B cell (primary cell): ENCODE results near the gene RAB2B. TPM values are rescaled to one million over a fixed set of nuclear protein-coding genes. Genes with fewer than 3 reads are reported as not detected.

Source experiments
- ATAC-seq: fragments of 200-7000 bp; cut with Tn5 transposase; one replicate; pipeline ENCODE4 v1.10.0; 2021; ENCODE audit warnings: low read depth, mild to moderate bottlenecking, moderate number of reproducible peaks, moderate library complexity
- CTCF ChIA-PET: fragments of 350-600 bp; sonication (Branson Sonifier 250); formaldehyde crosslinking; loops from one replicate; lab custom pipeline; 2021; ENCODE audit warnings: antibody characterized with exemption, inconsistent platforms; lab: Charles Lee
- POLR2A ChIA-PET: fragments of 350-600 bp; sonication (Branson Sonifier 250); formaldehyde crosslinking; loops from one replicate; lab custom pipeline; 2021; ENCODE audit warnings: antibody characterized with exemption; lab: Charles Lee
- DNase-seq: peaks from one replicate; pipeline ENCODE4 v3.0.0; 2013
- H2AFZ ChIP-seq: 2 replicates; pipeline ENCODE4 v1.6.1; 2012; ENCODE audit warnings: mild to moderate bottlenecking, low read depth, low read length; ENCODE audit not compliant: insufficient read depth, poor library complexity, severe bottlenecking
- H3K27ac ChIP-seq, 2 donors: 1 replicate in 1 of 2; 2 replicates in 1 of 2; pipeline ENCODE4 v1.5.1; 2012 to 2013; ENCODE audit warnings: low read length in 2 of 2, mild to moderate bottlenecking in 2 of 2, moderate library complexity in 1 of 2
- H3K27me3 ChIP-seq, 4 experiments: fragments of 200-600 bp in 1 of 4; sonication (generic) in 1 of 4; replicated peaks in 1 of 4; 1 replicate in 2 of 4; 2 replicates in 2 of 4; pipeline versions ENCODE4 v1.6.1 to v1.7.0; 2013 to 2016; ENCODE audit warnings: low read length in 3 of 4, mild to moderate bottlenecking in 2 of 4, mixed read lengths in 1 of 4, moderate library complexity in 1 of 4; ENCODE audit not compliant: insufficient read depth in 4 of 4, control insufficient read depth in 3 of 4; ENCODE audit errors: control extremely low read depth in 1 of 4
- H3K36me3 ChIP-seq, 2 experiments: replicated peaks in 1 of 2; 1 replicate in 1 of 2; 2 replicates in 1 of 2; pipeline versions ENCODE4 v1.6.1 to v1.7.1; 2013; ENCODE audit warnings: low read length in 1 of 2; ENCODE audit not compliant: insufficient read depth in 2 of 2, control insufficient read depth in 1 of 2; ENCODE audit errors: control extremely low read depth in 1 of 2, extremely low read depth in 1 of 2
- H3K4me1 ChIP-seq, 2 donors: fragments of 200-600 bp in 1 of 2; sonication (generic) in 1 of 2; 1 replicate in 1 of 2; 2 replicates in 1 of 2; pipeline versions ENCODE4 v1.5.1 to v1.6.1; 2013 to 2017; ENCODE audit warnings: low read length in 2 of 2; ENCODE audit not compliant: control insufficient read depth in 2 of 2, insufficient read depth in 2 of 2
- H3K4me2 ChIP-seq: replicated peaks from 2 replicates; pipeline ENCODE3; 2012; ENCODE audit warnings: mild to moderate bottlenecking, low read depth, low read length; ENCODE audit not compliant: poor library complexity, severe bottlenecking
- H3K4me3 ChIP-seq, 5 experiments: fragments of 200-600 bp in 1 of 5; sonication (generic) in 1 of 5; 1 replicate in 3 of 5; 2 replicates in 2 of 5; pipeline versions ENCODE4 v1.5.1 to v1.7.0; 2011 to 2016; ENCODE audit warnings: low read length in 4 of 5, mild to moderate bottlenecking in 4 of 5, low read depth in 2 of 5, control low read depth in 1 of 5, moderate library complexity in 1 of 5; ENCODE audit not compliant: insufficient read depth in 1 of 5; ENCODE audit errors: control extremely low read depth in 1 of 5, extremely low read depth in 1 of 5
- H3K79me2 ChIP-seq: fragments of 200-600 bp; sonication (generic); one replicate; pipeline ENCODE4 v1.6.0; 2016; ENCODE audit warnings: low read length; ENCODE audit not compliant: control insufficient read depth, insufficient read depth
- H3K9ac ChIP-seq: fragments of 200-600 bp; sonication (generic); 2 replicates; pipeline ENCODE4 v1.6.1; 2017; ENCODE audit warnings: mild to moderate bottlenecking, low read length, moderate library complexity
- H3K9me3 ChIP-seq, 3 donors: one replicate each; pipeline versions ENCODE4 v1.6.1 to v1.7.1; 2013; ENCODE audit warnings: low read length in 2 of 3; ENCODE audit not compliant: control insufficient read depth in 2 of 3, insufficient read depth in 1 of 3; ENCODE audit errors: control extremely low read depth in 1 of 3
- H4K20me1 ChIP-seq: 2 replicates; pipeline ENCODE4 v1.6.0; 2012; ENCODE audit warnings: mild to moderate bottlenecking, low read length; ENCODE audit not compliant: insufficient read depth, control insufficient read depth, poor library complexity, severe bottlenecking
- H3K27ac Mint-ChIP-seq: one replicate; pipeline ENCODE4 v1.8.0; 2021; ENCODE audit warnings: mixed read lengths
- H3K27me3 Mint-ChIP-seq: one replicate; pipeline ENCODE4 v1.8.0; 2021; ENCODE audit warnings: mixed read lengths
- H3K4me1 Mint-ChIP-seq: one replicate; pipeline ENCODE4 v1.8.0; 2021; ENCODE audit warnings: mixed read lengths
- H3K4me3 Mint-ChIP-seq: one replicate; pipeline ENCODE4 v1.8.0; 2021; ENCODE audit warnings: mixed read lengths
- H3K9me3 Mint-ChIP-seq: one replicate; pipeline ENCODE4 v1.8.0; 2022; ENCODE audit warnings: mixed read lengths; ENCODE audit not compliant: insufficient read depth
- EZH2 ChIP-seq: IDR thresholded peaks from 2 replicates; pipeline ENCODE4 v1.6.1; 2012; ENCODE audit warnings: borderline replicate concordance, low read depth, mild to moderate bottlenecking, moderate library complexity, low read length; ENCODE audit not compliant: insufficient read depth, poor library complexity, severe bottlenecking
- WGBS: methylation state at CpG from one replicate; pipeline ENCODE4 v1.1.5; 2013; ENCODE audit warnings: missing lambda C conversion rate; ENCODE audit not compliant: insufficient coverage; 5-methylcytosine and 5-hydroxymethylcytosine counted together
- intact Hi-C: fragments of 100-400 bp; cut with micrococcal nuclease; formaldehyde crosslinking; loops from one replicate; pipeline ENCODE4 v1.10.0; 2022
- polyA plus RNA-seq: library from polyadenylated mRNA; depleted of rRNA; stranded (reverse); fragments of >200 nt; gene quantifications from 2 replicates; pipeline ENCODE4 v1.2.3, GENCODE V29; 2012
- total RNA-seq, 2 donors: library from RNA; stranded (reverse); fragments of 120-200 nt in 1 of 2; gene quantifications; 1 replicate in 1 of 2; 2 replicates in 1 of 2; pipeline versions ENCODE4 v1.2.3 to v1.2.4, GENCODE V29; 2013 to 2022
- TF ChIP-seq, protein P1 (sequence below): fragments of 200-600 bp; IDR thresholded peaks from one replicate; pipeline ENCODE4 v1.8.0; 2022; ENCODE audit warnings: antibody characterized with exemption, mild to moderate bottlenecking

The RAB2B gene
- total and polyA plus RNA-seq, 2 donors (not counting 1 experiment from before 2014, with no cell fraction given) = 13.3 to 46.5 TPM

DNA sequence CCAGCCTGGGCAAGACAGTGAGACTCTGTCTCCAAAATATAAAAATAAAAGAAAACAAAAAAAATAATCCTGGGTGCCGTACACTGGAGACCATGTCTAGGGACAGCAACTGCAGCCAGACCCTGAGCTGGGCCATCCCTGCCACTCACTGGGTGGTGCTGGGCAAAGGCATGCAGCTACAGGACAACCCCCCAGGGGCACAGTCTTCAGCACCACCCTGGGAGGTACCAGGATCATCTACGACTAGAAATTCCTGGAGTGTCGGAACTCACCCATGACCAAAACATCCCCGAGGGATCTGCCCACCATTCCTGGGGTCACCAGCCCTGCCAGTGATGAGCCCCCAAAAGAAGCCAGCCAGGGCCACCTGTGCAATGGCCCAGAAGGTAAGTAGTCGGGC lies 57.2 kb downstream of the RAB2B start:
- H3K9me3 ChIP-seq = no peaks in the 10 kb centered on the region
- no peak overlapping the region for H3K4me2 ChIP-seq
- H3K4me1 Mint-ChIP-seq = no peaks in the 10 kb centered on the region
- H3K9ac ChIP-seq = no peak overlapping the region
- no peaks in the 10 kb centered on the region for H3K4me1 ChIP-seq
- POLR2A ChIA-PET = interaction anchor here (0.6 kb wide), 1 partner anchor 28 kb away, joined by 6 read pairs; no protein-coding TSS in a partner anchor
- no peak overlapping the region for H3K4me3 ChIP-seq
- H3K27me3 ChIP-seq = no peaks in the 10 kb centered on the region
- no peak for ATAC-seq
- no peak for DNase-seq
- intact Hi-C loops = no loop called here
- H3K79me2 ChIP-seq = peaks cover 7% of the 10 kb centered on the region
- H3K4me3 Mint-ChIP-seq = no peak overlapping the region
- no peak for TF ChIP-seq EZH2
- TF ChIP-seq, protein P1, sequence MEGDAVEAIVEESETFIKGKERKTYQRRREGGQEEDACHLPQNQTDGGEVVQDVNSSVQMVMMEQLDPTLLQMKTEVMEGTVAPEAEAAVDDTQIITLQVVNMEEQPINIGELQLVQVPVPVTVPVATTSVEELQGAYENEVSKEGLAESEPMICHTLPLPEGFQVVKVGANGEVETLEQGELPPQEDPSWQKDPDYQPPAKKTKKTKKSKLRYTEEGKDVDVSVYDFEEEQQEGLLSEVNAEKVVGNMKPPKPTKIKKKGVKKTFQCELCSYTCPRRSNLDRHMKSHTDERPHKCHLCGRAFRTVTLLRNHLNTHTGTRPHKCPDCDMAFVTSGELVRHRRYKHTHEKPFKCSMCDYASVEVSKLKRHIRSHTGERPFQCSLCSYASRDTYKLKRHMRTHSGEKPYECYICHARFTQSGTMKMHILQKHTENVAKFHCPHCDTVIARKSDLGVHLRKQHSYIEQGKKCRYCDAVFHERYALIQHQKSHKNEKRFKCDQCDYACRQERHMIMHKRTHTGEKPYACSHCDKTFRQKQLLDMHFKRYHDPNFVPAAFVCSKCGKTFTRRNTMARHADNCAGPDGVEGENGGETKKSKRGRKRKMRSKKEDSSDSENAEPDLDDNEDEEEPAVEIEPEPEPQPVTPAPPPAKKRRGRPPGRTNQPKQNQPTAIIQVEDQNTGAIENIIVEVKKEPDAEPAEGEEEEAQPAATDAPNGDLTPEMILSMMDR = no peak
- H3K27ac Mint-ChIP-seq = no peak overlapping the region
- CTCF ChIA-PET = no interaction called here
- no peaks in the 10 kb centered on the region for H3K9me3 Mint-ChIP-seq
- H3K36me3 ChIP-seq = peaks cover 21 to 70% of the 10 kb centered on the region in 2 experiments
- no peak overlapping the region for H3K27ac ChIP-seq
- H2AFZ ChIP-seq = no peak overlapping the region
- H3K27me3 Mint-ChIP-seq = no peaks in the 10 kb centered on the region
- H4K20me1 ChIP-seq = peaks cover 13% of the 10 kb centered on the region
- WGBS = 92% methylated on average over 5 of the region's 5 CpGs

DNA sequence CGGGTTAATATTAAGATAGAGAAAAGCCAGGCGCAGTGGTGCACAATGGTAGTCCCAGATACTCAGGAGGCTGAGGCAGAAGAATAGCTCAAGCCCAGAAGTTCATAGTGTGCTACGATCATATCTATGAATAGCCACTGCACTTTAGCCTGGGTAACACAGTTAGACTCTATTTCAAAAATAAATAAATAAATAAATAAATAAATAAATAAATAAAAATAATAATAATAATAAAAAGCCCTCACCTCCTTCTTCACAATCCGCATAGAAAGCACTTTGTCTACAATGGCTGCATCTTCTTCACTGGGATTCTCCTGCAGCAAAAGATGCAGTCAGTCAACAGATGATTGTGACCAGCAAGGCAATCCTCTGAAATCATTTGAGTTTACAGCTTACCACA lies 61.4 kb downstream of the RAB2B start:
- Histone ChIP-seq H3K4me1 (no peaks in the 10 kb centered on the region), H4K20me1 (peaks cover 7% of the 10 kb centered on the region), H3K27me3 (no peaks in the 10 kb centered on the region), H3K9me3 (no peaks in the 10 kb centered on the region), H3K79me2 (peaks cover 4% of the 10 kb centered on the region), H3K4me3 (no peak overlapping the region), H3K27ac (no peak overlapping the region), H3K36me3 (peaks cover 27 to 71% of the 10 kb centered on the region in 2 experiments), H2AFZ (no peak overlapping the region), H3K4me2 (no peak overlapping the region), H3K9ac (no peak overlapping the region)
- 100% methylated on average over 1 of the region's 4 CpGs for WGBS
- ATAC-seq = no peak
- H3K27ac Mint-ChIP-seq = no peak overlapping the region
- H3K27me3 Mint-ChIP-seq = no peaks in the 10 kb centered on the region
- no peak for DNase-seq
- intact Hi-C loops = no loop called here
- no peaks in the 10 kb centered on the region for H3K9me3 Mint-ChIP-seq
- no peaks in the 10 kb centered on the region for H3K4me1 Mint-ChIP-seq
- ChIA-PET POLR2A (no interaction called here), CTCF (interaction anchor here (0.6 kb wide), 1 partner anchor 1062 kb away, joined by 3 read pairs; no protein-coding TSS in a partner anchor)
- no peak overlapping the region for H3K4me3 Mint-ChIP-seq
- TF ChIP-seq EZH2 = no peak
- TF ChIP-seq, protein P1 = no peak
